ENCODE measurements around the gene GPC5. TPM values are rescaled to one million over a fixed set of nuclear protein-coding genes. Genes with fewer than 3 reads are reported as not detected.
"Not testable (repeated sequence)": the region's sequence is repeated elsewhere in the genome, so short reads cannot be mapped to it uniquely, and the experiment has no call there.

The GPC5 gene
- total RNA-seq, 2 donors from 2014 or later = 0.55 to 1.0 TPM

- Mint-ChIP-seq H3K4me1 (ENCODE audit: low read depth in 2 of 2) (no peaks in the 10 kb centered on the region), H3K27ac (no peak overlapping the region), H3K36me3 (peaks cover 13% of the 10 kb centered on the region), H3K9me3 (peaks cover 17% of the 10 kb centered on the region), H3K27me3 (no peaks in the 10 kb centered on the region), H3K4me3 (no peak overlapping the region)
- DNase-seq (ENCODE audit: low spot score) (no peak), ATAC-seq (no peak)
These were observed 1269.7 kb downstream of the GPC5 start for GRCh38 chr13:92668157-92668556.

- H3K27me3 Mint-ChIP-seq = no peaks in the 10 kb centered on the region
- DNase-seq (ENCODE audit: low spot score) (no peak), ATAC-seq (no peak)
- H3K4me1 Mint-ChIP-seq (ENCODE audit: low read depth in 2 of 2) = no peaks in the 10 kb centered on the region
- no peak overlapping the region for H3K27ac Mint-ChIP-seq
- H3K36me3 Mint-ChIP-seq = peaks cover 13% of the 10 kb centered on the region
- H3K4me3 Mint-ChIP-seq = no peak overlapping the region
- H3K9me3 Mint-ChIP-seq = peaks cover 17% of the 10 kb centered on the region
These were observed 1271.7 kb downstream of the GPC5 start for GRCh38 chr13:92670096-92670495.

- Mint-ChIP-seq H3K9me3 (peaks cover 17% of the 10 kb centered on the region), H3K27me3 (no peaks in the 10 kb centered on the region), H3K4me1 (ENCODE audit: low read depth in 2 of 2) (no peaks in the 10 kb centered on the region), H3K27ac (no peak overlapping the region), H3K4me3 (no peak overlapping the region), H3K36me3 (peaks cover 12% of the 10 kb centered on the region)
- DNase-seq (ENCODE audit: low spot score) = no peak
- ATAC-seq = no peak
These were observed 1273.4 kb downstream of the GPC5 start for GRCh38 chr13:92671821-92672220.

- no peak overlapping the region for H3K4me3 Mint-ChIP-seq
- no peaks in the 10 kb centered on the region for H3K36me3 Mint-ChIP-seq
- peaks cover 13% of the 10 kb centered on the region for H3K9me3 Mint-ChIP-seq
- no peaks in the 10 kb centered on the region for H3K27me3 Mint-ChIP-seq
- H3K27ac Mint-ChIP-seq = no peak overlapping the region
- DNase-seq (ENCODE audit: low spot score) (no peak), ATAC-seq (no peak)
- no peaks in the 10 kb centered on the region for H3K4me1 Mint-ChIP-seq (ENCODE audit: low read depth in 2 of 2)
These were observed 1277.8 kb downstream of the GPC5 start for GRCh38 chr13:92676246-92676645.

GRCh38 chr13:92677571-92677970, 1279.2 kb downstream of the GPC5 start:
- ATAC-seq (no peak), DNase-seq (ENCODE audit: low spot score) (no peak)
- Mint-ChIP-seq H3K9me3 (peaks cover 20% of the 10 kb centered on the region), H3K4me3 (no peak overlapping the region), H3K27me3 (no peaks in the 10 kb centered on the region), H3K27ac (no peak overlapping the region), H3K4me1 (ENCODE audit: low read depth in 2 of 2) (no peaks in the 10 kb centered on the region), H3K36me3 (peaks cover 6% of the 10 kb centered on the region)

GRCh38 chr13:92679602-92680001, 1281.2 kb downstream of the GPC5 start:
- H3K4me3 Mint-ChIP-seq = no peak overlapping the region
- no peaks in the 10 kb centered on the region for H3K27me3 Mint-ChIP-seq
- no peaks in the 10 kb centered on the region for H3K4me1 Mint-ChIP-seq (ENCODE audit: low read depth in 2 of 2)
- DNase-seq (ENCODE audit: low spot score) = no peak
- no peak for ATAC-seq
- no peak overlapping the region for H3K27ac Mint-ChIP-seq
- H3K9me3 Mint-ChIP-seq = peaks cover 25% of the 10 kb centered on the region
- H3K36me3 Mint-ChIP-seq = peaks cover 6% of the 10 kb centered on the region

GRCh38 chr13:92681239-92681638, 1282.8 kb downstream of the GPC5 start:
- no peak overlapping the region for H3K27ac Mint-ChIP-seq
- ATAC-seq (no peak), DNase-seq (ENCODE audit: low spot score) (no peak)
- H3K4me3 Mint-ChIP-seq = no peak overlapping the region
- no peaks in the 10 kb centered on the region for H3K27me3 Mint-ChIP-seq
- no peaks in the 10 kb centered on the region for H3K4me1 Mint-ChIP-seq (ENCODE audit: low read depth in 2 of 2)
- H3K9me3 Mint-ChIP-seq = peaks cover 27% of the 10 kb centered on the region
- peaks cover 6% of the 10 kb centered on the region for H3K36me3 Mint-ChIP-seq

- H3K27ac Mint-ChIP-seq = no peak overlapping the region
- H3K27me3 Mint-ChIP-seq = no peaks in the 10 kb centered on the region
- no peak overlapping the region for H3K4me3 Mint-ChIP-seq
- DNase-seq (ENCODE audit: low spot score) (no peak), ATAC-seq (no peak)
- H3K4me1 Mint-ChIP-seq (ENCODE audit: low read depth in 2 of 2) = no peaks in the 10 kb centered on the region
- H3K9me3 Mint-ChIP-seq = peaks cover 24% of the 10 kb centered on the region
- H3K36me3 Mint-ChIP-seq = peaks cover 6% of the 10 kb centered on the region
These were observed 1284.6 kb downstream of the GPC5 start for GRCh38 chr13:92682832-92683517.

- H3K27ac Mint-ChIP-seq = no peak overlapping the region
- no peak for ATAC-seq
- no peak overlapping the region for H3K4me3 Mint-ChIP-seq
- H3K27me3 Mint-ChIP-seq = no peaks in the 10 kb centered on the region
- peaks cover 15% of the 10 kb centered on the region for H3K36me3 Mint-ChIP-seq
- H3K9me3 Mint-ChIP-seq = peaks cover 20% of the 10 kb centered on the region
- H3K4me1 Mint-ChIP-seq (ENCODE audit: low read depth in 2 of 2) = no peaks in the 10 kb centered on the region
- no peak for DNase-seq (ENCODE audit: low spot score)
These were observed 1295.6 kb downstream of the GPC5 start for GRCh38 chr13:92694047-92694446.

GRCh38 chr13:92695827-92696226, 1297.4 kb downstream of the GPC5 start:
- H3K4me3 Mint-ChIP-seq; ATAC-seq; H3K27me3 Mint-ChIP-seq; H3K27ac Mint-ChIP-seq; H3K4me1 Mint-ChIP-seq (ENCODE audit: low read depth in 2 of 2); DNase-seq (ENCODE audit: low spot score): not testable (repeated sequence)
- peaks cover 24% of the 10 kb centered on the region for H3K36me3 Mint-ChIP-seq
- H3K9me3 Mint-ChIP-seq = peaks cover 28% of the 10 kb centered on the region

GRCh38 chr13:92716749-92717148, 1318.3 kb downstream of the GPC5 start:
- ATAC-seq = no peak
- H3K36me3 Mint-ChIP-seq = peaks cover 5% of the 10 kb centered on the region
- H3K4me3 Mint-ChIP-seq = no peak overlapping the region
- no peak overlapping the region for H3K27ac Mint-ChIP-seq
- no peaks in the 10 kb centered on the region for H3K27me3 Mint-ChIP-seq
- H3K4me1 Mint-ChIP-seq (ENCODE audit: low read depth in 2 of 2) = no peaks in the 10 kb centered on the region
- peaks cover 16% of the 10 kb centered on the region for H3K9me3 Mint-ChIP-seq
- DNase-seq (ENCODE audit: low spot score) = no peak

- H3K4me3 Mint-ChIP-seq = no peak overlapping the region
- no peak for ATAC-seq
- peaks cover 2% of the 10 kb centered on the region for H3K36me3 Mint-ChIP-seq
- H3K4me1 Mint-ChIP-seq (ENCODE audit: low read depth in 2 of 2) = no peaks in the 10 kb centered on the region
- no peak overlapping the region for H3K27ac Mint-ChIP-seq
- peaks cover 13% of the 10 kb centered on the region for H3K9me3 Mint-ChIP-seq
- no peaks in the 10 kb centered on the region for H3K27me3 Mint-ChIP-seq
- DNase-seq (ENCODE audit: low spot score) = no peak
These were observed 1319.4 kb downstream of the GPC5 start for GRCh38 chr13:92717857-92718256.

- ATAC-seq (no peak), DNase-seq (ENCODE audit: low spot score) (no peak)
- H3K36me3 Mint-ChIP-seq = no peaks in the 10 kb centered on the region
- H3K27ac Mint-ChIP-seq = no peak overlapping the region
- H3K9me3 Mint-ChIP-seq = peaks cover 17% of the 10 kb centered on the region
- no peaks in the 10 kb centered on the region for H3K27me3 Mint-ChIP-seq
- no peaks in the 10 kb centered on the region for H3K4me1 Mint-ChIP-seq (ENCODE audit: low read depth in 2 of 2)
- H3K4me3 Mint-ChIP-seq = no peak overlapping the region
These were observed 1321.4 kb downstream of the GPC5 start for GRCh38 chr13:92719868-92720267.

- no peak for DNase-seq (ENCODE audit: low spot score)
- Mint-ChIP-seq H3K27me3 (no peaks in the 10 kb centered on the region), H3K4me1 (ENCODE audit: low read depth in 2 of 2) (no peaks in the 10 kb centered on the region), H3K36me3 (no peaks in the 10 kb centered on the region), H3K27ac (no peak overlapping the region), H3K4me3 (no peak overlapping the region), H3K9me3 (peaks cover 16% of the 10 kb centered on the region)
- ATAC-seq = no peak
These were observed 1323.2 kb downstream of the GPC5 start for GRCh38 chr13:92721620-92722019.

GRCh38 chr13:92727118-92727517, 1328.7 kb downstream of the GPC5 start:
- Mint-ChIP-seq H3K9me3 (peaks cover 20% of the 10 kb centered on the region), H3K27ac (no peak overlapping the region), H3K36me3 (peaks cover 4% of the 10 kb centered on the region), H3K4me3 (no peak overlapping the region), H3K4me1 (ENCODE audit: low read depth in 2 of 2) (no peaks in the 10 kb centered on the region), H3K27me3 (no peaks in the 10 kb centered on the region)
- ATAC-seq (no peak), DNase-seq (ENCODE audit: low spot score) (no peak)
